Panc1 (cell line): ENCODE measurements around the gene GRIK1. TPM values are rescaled to one million over a fixed set of nuclear protein-coding genes. Genes with fewer than 3 reads are reported as not detected.

ENCODE experiments used
- ATAC-seq: fragments of 200-7000 bp; cut with Tn5 transposase; 2 replicates; pipeline ENCODE4 v1.9.1; 2020; ENCODE audit warnings: mild to moderate bottlenecking, moderate library complexity
- BruUV-seq: library from RNA; stranded (reverse); fragments of 400-500 nt; replicated peaks from 2 replicates; lab custom pipeline; 2021; lab: Mats Ljungman, UMichigan
- CTCF ChIA-PET: fragments of 300-600 bp; sonication (Branson Sonifier 250); formaldehyde crosslinking; loops from one replicate; lab custom pipeline; 2022; ENCODE audit warnings: antibody characterized with exemption; lab: Charles Lee
- POLR2A ChIA-PET: fragments of 300-600 bp; sonication (Branson Sonifier 250); formaldehyde crosslinking; loops from one replicate; lab custom pipeline; 2022; ENCODE audit warnings: antibody characterized with exemption; lab: Charles Lee
- DNase-seq: peaks from one replicate; pipeline ENCODE4 v3.0.0-alpha.2; 2010; ENCODE audit warnings: low read depth, low spot score
- H3K27ac ChIP-seq: 2 replicates; pipeline ENCODE4 v1.5.1; 2011; ENCODE audit warnings: mild to moderate bottlenecking, low read length, inconsistent platforms
- H3K27me3 ChIP-seq: fragments of 200-500 bp; sonication (Bioruptor generic); 2 replicates; pipeline ENCODE4 v1.6.0; 2014; ENCODE audit warnings: low read length, inconsistent platforms; ENCODE audit not compliant: control insufficient read depth, insufficient read depth
- H3K36me3 ChIP-seq: fragments of 200-500 bp; sonication (Bioruptor generic); 2 replicates; pipeline ENCODE4 v1.5.1; 2014; ENCODE audit warnings: inconsistent platforms, mild to moderate bottlenecking, low read length, moderate library complexity; ENCODE audit not compliant: control insufficient read depth, insufficient read depth
- H3K4me1 ChIP-seq: 2 replicates; pipeline ENCODE4 v1.5.1; 2011; ENCODE audit warnings: inconsistent platforms, mild to moderate bottlenecking, low read length, moderate library complexity; ENCODE audit not compliant: control insufficient read depth, insufficient read depth
- H3K4me3 ChIP-seq, 2 experiments: 2 replicates each; pipeline ENCODE4 v1.5.1; 2011 to 2012; ENCODE audit warnings: low read depth in 2 of 2, low read length in 2 of 2, mild to moderate bottlenecking in 2 of 2, inconsistent platforms in 1 of 2, moderate library complexity in 1 of 2
- H3K9me3 ChIP-seq: fragments of 200-500 bp; sonication (Bioruptor generic); 2 replicates; pipeline ENCODE4 v1.5.1; 2014; ENCODE audit warnings: low read depth, mild to moderate bottlenecking, inconsistent platforms, low read length, moderate library complexity; ENCODE audit not compliant: control insufficient read depth, insufficient read depth
- POLR2AphosphoS5 ChIP-seq: IDR thresholded peaks from 2 replicates; pipeline ENCODE4 v1.6.1; 2012; ENCODE audit warnings: mild to moderate bottlenecking, low read depth, low read length, moderate library complexity
- SIN3A ChIP-seq: IDR thresholded peaks from 2 replicates; pipeline ENCODE4 v1.6.1; 2012; ENCODE audit warnings: low read depth, mild to moderate bottlenecking, low read length, moderate library complexity, borderline replicate concordance; ENCODE audit not compliant: insufficient read depth
- TCF7L2 ChIP-seq: IDR thresholded peaks from 2 replicates; pipeline ENCODE4 v1.6.1; 2011; ENCODE audit warnings: mild to moderate bottlenecking, low read depth, low read length, inconsistent platforms
- in situ Hi-C: cut with HindIII; loops from 2 replicates; pipeline ENCODE4 v1.10.0; 2016; ENCODE audit warnings: low sequenced_read_pairs, low pct_unique_long_range_greater_than_20kb
- intact Hi-C: fragments of 100-400 bp; cut with micrococcal nuclease; formaldehyde crosslinking; loops from one replicate; pipeline ENCODE4 v1.10.0; 2022; ENCODE audit not compliant: unreplicated experiment
- total RNA-seq: library from RNA; stranded (reverse); gene quantifications from one replicate; pipeline ENCODE4 v1.2.1, GENCODE V29; 2021; ENCODE audit not compliant: unreplicated experiment
- TF ChIP-seq, protein P1 (sequence below), 2 experiments: IDR thresholded peaks; 2 replicates each; pipeline ENCODE4 v1.6.1; 2011 to 2012; ENCODE audit warnings: low read depth in 2 of 2, control low read depth in 1 of 2, low read length in 1 of 2, mild to moderate bottlenecking in 1 of 2, moderate library complexity in 1 of 2; ENCODE audit not compliant: insufficient read depth in 1 of 2
- TF ChIP-seq, protein P2 (sequence below): fragments of 450-650 bp; IDR thresholded peaks from 2 replicates; pipeline ENCODE4 v1.5.1; 2017; ENCODE audit warnings: mild to moderate bottlenecking

The GRIK1 gene
- total RNA-seq, 1 experiment from 2014 or later, result not detected

DNA sequence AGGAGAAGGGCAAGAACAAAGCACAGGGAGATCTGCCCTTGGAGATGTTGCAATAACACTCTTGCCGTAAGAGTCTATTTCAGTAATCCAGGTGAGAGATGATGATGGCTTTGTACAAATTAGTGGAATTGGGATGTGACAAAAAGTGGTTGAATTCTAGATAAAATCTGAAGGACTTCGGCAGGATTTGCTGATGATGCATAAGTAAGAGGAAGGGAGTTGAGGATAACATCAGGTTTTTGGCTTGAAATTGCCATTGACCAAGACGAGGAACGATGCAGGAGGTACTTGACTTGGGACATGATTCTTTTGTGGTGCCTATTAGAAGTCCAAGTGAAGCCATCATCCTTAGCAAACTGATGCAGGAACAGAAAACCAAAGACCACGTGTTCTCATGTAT lies 238.1 kb downstream of the GRIK1 start:
- TF ChIP-seq TCF7L2, result no peak
- TF ChIP-seq SIN3A, result no peak
- no peak for TF ChIP-seq POLR2AphosphoS5
- TF ChIP-seq, protein P1, sequence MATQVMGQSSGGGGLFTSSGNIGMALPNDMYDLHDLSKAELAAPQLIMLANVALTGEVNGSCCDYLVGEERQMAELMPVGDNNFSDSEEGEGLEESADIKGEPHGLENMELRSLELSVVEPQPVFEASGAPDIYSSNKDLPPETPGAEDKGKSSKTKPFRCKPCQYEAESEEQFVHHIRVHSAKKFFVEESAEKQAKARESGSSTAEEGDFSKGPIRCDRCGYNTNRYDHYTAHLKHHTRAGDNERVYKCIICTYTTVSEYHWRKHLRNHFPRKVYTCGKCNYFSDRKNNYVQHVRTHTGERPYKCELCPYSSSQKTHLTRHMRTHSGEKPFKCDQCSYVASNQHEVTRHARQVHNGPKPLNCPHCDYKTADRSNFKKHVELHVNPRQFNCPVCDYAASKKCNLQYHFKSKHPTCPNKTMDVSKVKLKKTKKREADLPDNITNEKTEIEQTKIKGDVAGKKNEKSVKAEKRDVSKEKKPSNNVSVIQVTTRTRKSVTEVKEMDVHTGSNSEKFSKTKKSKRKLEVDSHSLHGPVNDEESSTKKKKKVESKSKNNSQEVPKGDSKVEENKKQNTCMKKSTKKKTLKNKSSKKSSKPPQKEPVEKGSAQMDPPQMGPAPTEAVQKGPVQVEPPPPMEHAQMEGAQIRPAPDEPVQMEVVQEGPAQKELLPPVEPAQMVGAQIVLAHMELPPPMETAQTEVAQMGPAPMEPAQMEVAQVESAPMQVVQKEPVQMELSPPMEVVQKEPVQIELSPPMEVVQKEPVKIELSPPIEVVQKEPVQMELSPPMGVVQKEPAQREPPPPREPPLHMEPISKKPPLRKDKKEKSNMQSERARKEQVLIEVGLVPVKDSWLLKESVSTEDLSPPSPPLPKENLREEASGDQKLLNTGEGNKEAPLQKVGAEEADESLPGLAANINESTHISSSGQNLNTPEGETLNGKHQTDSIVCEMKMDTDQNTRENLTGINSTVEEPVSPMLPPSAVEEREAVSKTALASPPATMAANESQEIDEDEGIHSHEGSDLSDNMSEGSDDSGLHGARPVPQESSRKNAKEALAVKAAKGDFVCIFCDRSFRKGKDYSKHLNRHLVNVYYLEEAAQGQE (IDR thresholded peaks at IDR 0.05; ENCODE audit: insufficient read depth in 1 of 2, low read depth in 2 of 2, low read length in 1 of 2), result no peak
- TF ChIP-seq, protein P2, sequence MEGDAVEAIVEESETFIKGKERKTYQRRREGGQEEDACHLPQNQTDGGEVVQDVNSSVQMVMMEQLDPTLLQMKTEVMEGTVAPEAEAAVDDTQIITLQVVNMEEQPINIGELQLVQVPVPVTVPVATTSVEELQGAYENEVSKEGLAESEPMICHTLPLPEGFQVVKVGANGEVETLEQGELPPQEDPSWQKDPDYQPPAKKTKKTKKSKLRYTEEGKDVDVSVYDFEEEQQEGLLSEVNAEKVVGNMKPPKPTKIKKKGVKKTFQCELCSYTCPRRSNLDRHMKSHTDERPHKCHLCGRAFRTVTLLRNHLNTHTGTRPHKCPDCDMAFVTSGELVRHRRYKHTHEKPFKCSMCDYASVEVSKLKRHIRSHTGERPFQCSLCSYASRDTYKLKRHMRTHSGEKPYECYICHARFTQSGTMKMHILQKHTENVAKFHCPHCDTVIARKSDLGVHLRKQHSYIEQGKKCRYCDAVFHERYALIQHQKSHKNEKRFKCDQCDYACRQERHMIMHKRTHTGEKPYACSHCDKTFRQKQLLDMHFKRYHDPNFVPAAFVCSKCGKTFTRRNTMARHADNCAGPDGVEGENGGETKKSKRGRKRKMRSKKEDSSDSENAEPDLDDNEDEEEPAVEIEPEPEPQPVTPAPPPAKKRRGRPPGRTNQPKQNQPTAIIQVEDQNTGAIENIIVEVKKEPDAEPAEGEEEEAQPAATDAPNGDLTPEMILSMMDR, result no peak
- no peak for ATAC-seq
- Histone ChIP-seq H3K27ac (no peak overlapping the region), H3K9me3 (no peaks in the 10 kb centered on the region), H3K36me3 (no peaks in the 10 kb centered on the region), H3K4me3 (no peak overlapping the region), H3K27me3 (no peaks in the 10 kb centered on the region), H3K4me1 (no peaks in the 10 kb centered on the region)
- BruUV-seq, result no TSS peak
- intact Hi-C loops, result no loop called here
- no peak for DNase-seq
- in situ Hi-C loops, result no loop called here
- CTCF ChIA-PET, result no interaction called here
- POLR2A ChIA-PET, result no interaction called here

DNA sequence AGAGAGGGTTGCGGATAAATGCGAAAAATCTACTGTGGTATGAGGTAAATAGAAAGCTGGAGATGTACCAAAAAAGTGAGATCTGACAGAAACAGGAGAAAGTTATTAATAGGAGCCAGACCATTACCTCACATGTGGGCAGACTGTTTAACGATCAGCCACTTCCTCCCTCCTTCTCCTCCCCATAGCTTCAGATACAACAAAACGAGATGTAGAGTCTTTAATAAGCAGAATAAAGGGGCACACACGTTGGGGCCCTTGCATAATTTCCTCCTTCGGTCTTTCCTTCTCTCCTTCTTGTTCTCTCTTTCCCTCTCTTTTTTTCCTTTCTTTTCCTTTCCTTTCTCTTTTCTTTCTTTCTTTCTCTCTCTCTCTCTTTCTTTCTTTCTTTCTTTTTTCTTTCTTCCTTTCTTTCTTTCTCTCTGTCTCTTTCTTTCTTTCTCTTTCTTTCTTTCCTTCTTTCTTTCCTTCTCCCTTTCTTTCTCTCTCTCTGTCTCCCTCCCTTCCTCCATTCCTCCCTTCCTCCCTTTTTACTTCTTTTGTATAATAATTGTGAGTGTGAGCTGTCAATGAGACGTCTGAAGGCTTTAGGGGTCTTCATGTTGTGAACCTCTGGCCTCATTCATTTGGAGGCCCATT lies 242.1 kb downstream of the GRIK1 start:
- CTCF ChIA-PET, result no interaction called here
- in situ Hi-C loops (no loop called here), intact Hi-C loops (no loop called here)
- H3K27ac ChIP-seq, result no peak overlapping the region
- H3K27me3 ChIP-seq, result no peaks in the 10 kb centered on the region
- POLR2A ChIA-PET, result no interaction called here
- TF ChIP-seq TCF7L2 (no peak), SIN3A (no peak), POLR2AphosphoS5 (no peak)
- TF ChIP-seq, protein P1 (IDR thresholded peaks at IDR 0.05; ENCODE audit: insufficient read depth in 1 of 2, low read depth in 2 of 2, low read length in 1 of 2), result no peak
- TF ChIP-seq, protein P2, result no peak
- no peak overlapping the region for H3K4me3 ChIP-seq
- no TSS peak for BruUV-seq
- DNase-seq, result no peak
- no peaks in the 10 kb centered on the region for H3K4me1 ChIP-seq
- H3K36me3 ChIP-seq, result no peaks in the 10 kb centered on the region
- H3K9me3 ChIP-seq, result no peaks in the 10 kb centered on the region
- ATAC-seq, result no peak
